Measurements from ENCODE around the gene AWAT2. TPM values are rescaled to one million over a fixed set of nuclear protein-coding genes. Genes with fewer than 3 reads are reported as not detected.

AWAT2 gene, protein sequence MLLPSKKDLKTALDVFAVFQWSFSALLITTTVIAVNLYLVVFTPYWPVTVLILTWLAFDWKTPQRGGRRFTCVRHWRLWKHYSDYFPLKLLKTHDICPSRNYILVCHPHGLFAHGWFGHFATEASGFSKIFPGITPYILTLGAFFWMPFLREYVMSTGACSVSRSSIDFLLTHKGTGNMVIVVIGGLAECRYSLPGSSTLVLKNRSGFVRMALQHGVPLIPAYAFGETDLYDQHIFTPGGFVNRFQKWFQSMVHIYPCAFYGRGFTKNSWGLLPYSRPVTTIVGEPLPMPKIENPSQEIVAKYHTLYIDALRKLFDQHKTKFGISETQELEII
- total RNA-seq, result not detected

DNA sequence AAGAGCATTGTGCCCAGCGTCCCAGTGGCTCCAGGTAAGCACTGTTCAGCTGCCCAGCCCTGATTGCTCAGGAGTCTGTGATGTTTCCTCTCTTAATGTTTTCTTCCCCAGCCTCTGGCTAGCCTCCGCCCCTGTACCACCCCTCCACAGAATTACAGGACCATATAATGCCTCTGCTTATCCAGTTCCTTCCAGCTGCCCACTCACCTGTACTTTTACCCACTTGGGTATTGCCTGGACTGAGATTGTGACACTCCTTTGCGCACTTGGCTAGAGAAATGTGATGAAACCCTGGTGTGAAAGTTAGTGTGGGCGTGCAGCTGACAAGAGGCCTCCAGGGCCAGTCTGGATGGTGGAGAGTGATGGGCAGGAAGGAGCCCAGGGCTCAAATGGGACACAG lies at the start of gene AWAT2:
AWAT2 (minus strand) TSS at position 14 of the 400 bp plus-strand sequence; CDS start at position 8, 6 bp downstream.
- H3K4me1 ChIP-seq, result no peaks in the 10 kb centered on the region
- H3K27ac ChIP-seq, result no peak within 1 kb of the TSS
- TF ChIP-seq, protein P1, sequence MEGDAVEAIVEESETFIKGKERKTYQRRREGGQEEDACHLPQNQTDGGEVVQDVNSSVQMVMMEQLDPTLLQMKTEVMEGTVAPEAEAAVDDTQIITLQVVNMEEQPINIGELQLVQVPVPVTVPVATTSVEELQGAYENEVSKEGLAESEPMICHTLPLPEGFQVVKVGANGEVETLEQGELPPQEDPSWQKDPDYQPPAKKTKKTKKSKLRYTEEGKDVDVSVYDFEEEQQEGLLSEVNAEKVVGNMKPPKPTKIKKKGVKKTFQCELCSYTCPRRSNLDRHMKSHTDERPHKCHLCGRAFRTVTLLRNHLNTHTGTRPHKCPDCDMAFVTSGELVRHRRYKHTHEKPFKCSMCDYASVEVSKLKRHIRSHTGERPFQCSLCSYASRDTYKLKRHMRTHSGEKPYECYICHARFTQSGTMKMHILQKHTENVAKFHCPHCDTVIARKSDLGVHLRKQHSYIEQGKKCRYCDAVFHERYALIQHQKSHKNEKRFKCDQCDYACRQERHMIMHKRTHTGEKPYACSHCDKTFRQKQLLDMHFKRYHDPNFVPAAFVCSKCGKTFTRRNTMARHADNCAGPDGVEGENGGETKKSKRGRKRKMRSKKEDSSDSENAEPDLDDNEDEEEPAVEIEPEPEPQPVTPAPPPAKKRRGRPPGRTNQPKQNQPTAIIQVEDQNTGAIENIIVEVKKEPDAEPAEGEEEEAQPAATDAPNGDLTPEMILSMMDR (IDR thresholded peaks at IDR 0.05), result no peak
- H3K27me3 ChIP-seq, result no peaks in the 10 kb centered on the region
- intact Hi-C loops (cut with DNase I), result no loop called here
- H3K36me3 ChIP-seq, result no peaks in the 10 kb centered on the region
- H3K4me3 ChIP-seq, result no peak within 1 kb of the TSS
- H3K9me3 ChIP-seq, result no peaks in the 10 kb centered on the region
- H3K9ac ChIP-seq (ENCODE audit: low read depth in 2 of 2, low read length in 2 of 2), result no peak within 1 kb of the TSS
- no peak for DNase-seq

DNA sequence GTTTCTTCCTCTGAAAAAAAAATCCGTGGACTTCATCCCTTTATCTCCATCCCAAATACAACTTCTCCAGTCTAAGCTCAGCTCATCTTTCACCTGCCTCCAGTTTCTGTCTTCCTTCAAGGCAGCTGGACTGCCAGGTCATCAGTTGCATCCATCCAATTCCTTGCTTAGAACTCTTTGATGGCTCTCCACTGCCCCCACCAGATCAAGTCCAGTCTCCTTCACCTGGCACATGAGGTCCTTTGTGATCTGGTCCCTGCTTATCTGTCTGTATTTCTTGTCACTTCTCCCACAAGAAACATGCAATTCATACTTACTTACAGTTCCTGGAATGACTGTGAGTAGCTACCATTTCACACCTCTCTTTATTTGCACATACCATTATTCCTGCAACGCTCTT lies 46.3 kb upstream of the AWAT2 start:
- TF ChIP-seq, protein P1 (IDR thresholded peaks at IDR 0.05), result no peak
- Histone ChIP-seq H3K27me3 (no peaks in the 10 kb centered on the region), H3K4me1 (no peaks in the 10 kb centered on the region), H3K9me3 (no peaks in the 10 kb centered on the region), H3K27ac (no peak overlapping the region), H3K4me3 (no peak overlapping the region), H3K9ac (ENCODE audit: low read depth in 2 of 2, low read length in 2 of 2) (no peak overlapping the region), H3K36me3 (no peaks in the 10 kb centered on the region)
- intact Hi-C loops (cut with DNase I), result loop anchor here (5.0 to 10.0 kb wide), 2 partner anchors 561 to 604 kb away; no protein-coding TSS in a partner anchor
- no peak for DNase-seq

DNA sequence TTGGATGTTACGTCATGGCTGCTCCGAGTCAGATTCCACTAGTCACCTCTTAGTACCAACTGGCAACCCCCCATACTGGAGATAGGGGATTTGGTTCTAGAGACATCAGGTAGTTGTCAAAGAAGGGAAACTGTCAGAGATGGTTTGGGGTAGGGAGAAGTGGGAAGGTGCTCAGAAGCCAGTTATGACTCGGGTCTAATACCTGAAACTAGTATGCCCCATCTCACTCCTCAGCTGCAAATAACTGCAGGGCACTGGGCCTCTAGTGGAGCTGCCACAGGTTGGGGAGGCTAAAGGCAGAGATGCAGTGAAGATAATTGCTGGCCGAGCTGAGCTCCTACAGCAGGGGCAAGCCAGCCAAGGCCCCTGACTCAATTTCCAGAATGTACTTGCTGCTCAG lies 42.5 kb upstream of the AWAT2 start:
- Histone ChIP-seq H3K36me3 (no peaks in the 10 kb centered on the region), H3K9ac (ENCODE audit: low read depth in 2 of 2, low read length in 2 of 2) (no peak overlapping the region), H3K9me3 (no peaks in the 10 kb centered on the region), H3K4me1 (no peaks in the 10 kb centered on the region), H3K27me3 (no peaks in the 10 kb centered on the region), H3K27ac (no peak overlapping the region), H3K4me3 (no peak overlapping the region)
- intact Hi-C loops (cut with DNase I), result loop anchor here (10.0 kb wide), 1 partner anchor 557 kb away; no protein-coding TSS in a partner anchor
- DNase-seq, result no peak
- TF ChIP-seq, protein P1 (IDR thresholded peaks at IDR 0.05), result no peak

DNA sequence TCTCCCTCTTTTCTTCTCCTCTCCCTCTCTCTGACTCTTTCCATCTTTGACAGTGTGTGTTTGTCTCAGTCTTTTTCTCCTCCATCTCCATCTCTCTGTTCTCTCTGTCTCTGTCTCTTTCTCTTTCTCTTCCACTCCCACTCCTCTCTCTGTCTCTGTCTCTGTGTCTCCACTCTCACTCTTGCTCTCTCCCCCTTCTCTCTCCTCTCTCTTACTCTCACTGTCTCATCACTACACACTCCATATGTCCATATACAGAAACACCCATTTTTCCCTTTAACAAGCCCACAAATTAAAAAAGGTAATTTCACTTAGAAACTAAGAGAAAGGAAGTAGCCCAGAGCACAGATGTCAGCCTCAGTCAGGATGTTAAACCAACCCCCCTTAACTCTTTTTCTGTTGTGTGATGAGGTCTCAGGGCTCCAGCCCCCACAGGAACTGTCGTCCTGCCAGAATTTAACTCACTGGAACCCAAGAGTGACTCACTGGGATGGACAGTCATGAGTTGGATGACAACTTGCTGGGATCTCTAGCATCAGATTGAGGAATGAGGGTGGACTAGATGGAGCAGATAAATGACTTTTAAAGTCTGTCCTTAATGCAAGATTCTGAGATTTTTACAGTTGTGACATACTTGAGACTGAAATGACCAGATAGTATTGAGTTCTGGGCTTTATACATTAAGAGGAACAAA lies 40.0 kb upstream of the AWAT2 start:
- TF ChIP-seq, protein P1 (IDR thresholded peaks at IDR 0.05), result no peak
- DNase-seq, result no peak
- Histone ChIP-seq H3K4me3 (no peak overlapping the region), H3K9ac (ENCODE audit: low read depth in 2 of 2, low read length in 2 of 2) (no peak overlapping the region), H3K27ac (no peak overlapping the region), H3K36me3 (no peaks in the 10 kb centered on the region), H3K4me1 (no peaks in the 10 kb centered on the region), H3K27me3 (no peaks in the 10 kb centered on the region), H3K9me3 (no peaks in the 10 kb centered on the region)
- intact Hi-C loops (cut with DNase I), result loop anchor here (10.0 kb wide), 1 partner anchor 555 kb away; no protein-coding TSS in a partner anchor

DNA sequence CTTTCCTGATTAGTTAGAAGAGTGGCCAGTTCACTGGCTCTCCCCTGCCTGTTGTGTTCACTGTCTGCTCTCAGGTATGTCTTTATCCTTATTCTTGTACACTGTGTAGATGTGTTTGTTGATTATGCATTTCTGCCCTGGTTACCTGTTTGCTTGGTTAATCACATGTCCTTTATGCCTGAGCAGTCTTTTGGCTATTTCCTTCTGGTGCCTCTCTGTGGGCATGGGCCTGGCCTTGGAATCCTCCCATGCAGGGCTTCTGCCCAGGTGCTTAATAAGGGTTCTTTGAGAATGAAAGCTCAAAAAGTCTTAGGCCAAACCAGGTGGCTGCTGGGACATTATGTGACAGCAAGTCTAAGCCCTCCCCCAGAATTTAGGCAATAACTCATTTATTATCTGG lies 39.0 kb upstream of the AWAT2 start:
- Histone ChIP-seq H3K4me1 (no peaks in the 10 kb centered on the region), H3K9me3 (no peaks in the 10 kb centered on the region), H3K4me3 (no peak overlapping the region), H3K27me3 (no peaks in the 10 kb centered on the region), H3K27ac (no peak overlapping the region), H3K9ac (ENCODE audit: low read depth in 2 of 2, low read length in 2 of 2) (no peak overlapping the region), H3K36me3 (no peaks in the 10 kb centered on the region)
- intact Hi-C loops (cut with DNase I), result no loop called here
- DNase-seq, result no peak
- TF ChIP-seq, protein P1 (IDR thresholded peaks at IDR 0.05), result no peak

Measured in colonic mucosa (tissue), 4 donors.